ENCODE data around the gene PPFIA3.

- no peak for TF ChIP-seq CTCF (IDR thresholded peaks at IDR 0.05)
- TF ChIP-seq POLR2A (IDR thresholded peaks at IDR 0.05): no peak
Measured at GRCh38 chr19:49084206-49085019, 34.9 kb upstream of the PPFIA3 start.
